Sigmoid colon (tissue), 7 donors: ENCODE results near the gene UNC5C. TPM values are rescaled to one million over a fixed set of nuclear protein-coding genes. Genes with fewer than 3 reads are reported as not detected.

ENCODE experiments used
- DNase-seq: peaks from one replicate; pipeline ENCODE4 v3.0.0-alpha.2; 2019
- H3K27ac ChIP-seq, 4 donors: fragments of 200-600 bp; sonication (generic); one replicate each; pipeline ENCODE4 v1.5.1; 2016 to 2019; ENCODE audit warnings: mild to moderate bottlenecking in 1 of 4
- H3K27me3 ChIP-seq, 3 donors: fragments of 200-600 bp; sonication (generic); one replicate each; pipeline ENCODE4 v1.5.1; 2019; ENCODE audit warnings: mild to moderate bottlenecking in 1 of 3
- H3K36me3 ChIP-seq, 4 donors: fragments of 200-600 bp; sonication (generic); one replicate each; pipeline ENCODE4 v1.5.1; 2016 to 2019
- H3K4me1 ChIP-seq, 4 donors: fragments of 200-600 bp; sonication (generic); one replicate each; pipeline ENCODE4 v1.5.1; 2017 to 2019
- H3K4me3 ChIP-seq, 4 donors: fragments of 200-600 bp; sonication (generic); one replicate each; pipeline ENCODE4 v1.5.1; 2017 to 2019; ENCODE audit warnings: mild to moderate bottlenecking in 2 of 4, moderate library complexity in 1 of 4
- H3K9me3 ChIP-seq, 4 donors: fragments of 200-600 bp in 3 of 4; sonication (generic) in 3 of 4; one replicate each; pipeline versions ENCODE4 v1.5.1 to v1.6.1; 2013 to 2019
- CTCF ChIP-seq, 4 experiments: fragments of 450-650 bp in 3 of 4; fragments of 200-600 bp in 1 of 4; IDR thresholded peaks; one replicate each; pipeline ENCODE4 v1.5.1; 2016 to 2019; ENCODE audit warnings: antibody characterized with exemption in 4 of 4, mild to moderate bottlenecking in 3 of 4, moderate library complexity in 2 of 4
- EP300 ChIP-seq, 4 donors: sonication (generic); formaldehyde crosslinking; IDR thresholded peaks; one replicate each; pipeline ENCODE4 v1.6.1; 2017; ENCODE audit warnings: antibody characterized with exemption in 4 of 4
- POLR2A ChIP-seq, 2 donors: fragments of 450-650 bp; IDR thresholded peaks; one replicate each; pipeline ENCODE4 v1.6.1; 2016; ENCODE audit warnings: antibody characterized with exemption in 2 of 2, mild to moderate bottlenecking in 2 of 2, moderate library complexity in 2 of 2
- POLR2AphosphoS5 ChIP-seq, 4 donors: sonication (generic); formaldehyde crosslinking; IDR thresholded peaks; one replicate each; pipeline ENCODE4 v1.6.1; 2017; ENCODE audit warnings: antibody characterized with exemption in 4 of 4
- WGBS, 2 donors: extraction: QIAGEN DNeasy Blood & Tissue Kit; methylation state at CpG; one replicate each; pipeline ENCODE4 v1.1.7; 2013; 5-methylcytosine and 5-hydroxymethylcytosine counted together
- intact Hi-C: fragments of 100-400 bp; cut with DNase I; formaldehyde crosslinking; loops from one replicate; pipeline ENCODE4 v1.15.1; 2023
- polyA plus RNA-seq, 3 donors: library from polyadenylated mRNA; stranded (reverse); fragments of 200-250 nt; gene quantifications; one replicate each; pipeline ENCODE4 v1.2.3, GENCODE V29; 2013
- total RNA-seq, 4 donors: library from RNA; depleted of rRNA; stranded (reverse); fragments of >200 nt; gene quantifications; one replicate each; pipeline ENCODE4 v1.1.0, GENCODE V29; 2016
- donor health status: healthy with polysubstance abuse.
- donor health status: Bipolar disorder and iron deficiency.
- donor health status: healthy.

Gene UNC5C
- total and polyA plus RNA-seq, 7 donors, result 0.60 to 3.1 (median 1.4) TPM

GRCh38 chr4:95522682-95523530 is 25.9 kb downstream of the UNC5C start:
- Histone ChIP-seq H3K9me3 (no peaks in the 10 kb centered on the region), H3K27ac (no peak overlapping the region), H3K4me1 (no peaks in the 10 kb centered on the region), H3K27me3 (no peaks in the 10 kb centered on the region), H3K36me3 (no peaks in the 10 kb centered on the region), H3K4me3 (no peak overlapping the region)
- no peak for DNase-seq
- no peak for TF ChIP-seq POLR2A (IDR thresholded peaks at IDR 0.05)
- TF ChIP-seq POLR2AphosphoS5 (IDR thresholded peaks at IDR 0.05), result no peak
- no peak for TF ChIP-seq EP300 (IDR thresholded peaks at IDR 0.05)
- TF ChIP-seq CTCF (IDR thresholded peaks at IDR 0.05), result no peak
- WGBS, 2 donors, result 69 to 87% methylated on average over 6 of the region's 6 CpGs
- intact Hi-C loops, result no loop called here

- no peaks in the 10 kb centered on the region for H3K36me3 ChIP-seq
- H3K9me3 ChIP-seq, result no peaks in the 10 kb centered on the region
- H3K27ac ChIP-seq, result no peak overlapping the region
- H3K4me3 ChIP-seq, result no peak overlapping the region
- no peaks in the 10 kb centered on the region for H3K4me1 ChIP-seq
- DNase-seq, result no peak
- no peak for TF ChIP-seq CTCF (IDR thresholded peaks at IDR 0.05)
- no peak for TF ChIP-seq EP300 (IDR thresholded peaks at IDR 0.05)
- no peak for TF ChIP-seq POLR2AphosphoS5 (IDR thresholded peaks at IDR 0.05)
- TF ChIP-seq POLR2A (IDR thresholded peaks at IDR 0.05), result no peak
- 66 to 69% methylated on average over 7 of the region's 7 CpGs for WGBS, 2 donors
- intact Hi-C loops, result no loop called here
- no peaks in the 10 kb centered on the region for H3K27me3 ChIP-seq
These were observed 31.0 kb downstream of the UNC5C start for GRCh38 chr4:95517576-95518345.

- intact Hi-C loops, result no loop called here
- 78 to 83% methylated on average over 10 of the region's 10 CpGs for WGBS, 2 donors
- H3K36me3 ChIP-seq, result no peaks in the 10 kb centered on the region
- H3K27ac ChIP-seq, result no peak overlapping the region
- no peak for DNase-seq
- TF ChIP-seq POLR2A (IDR thresholded peaks at IDR 0.05) (no peak), CTCF (IDR thresholded peaks at IDR 0.05) (no peak)
- no peaks in the 10 kb centered on the region for H3K4me1 ChIP-seq
- H3K27me3 ChIP-seq, result no peaks in the 10 kb centered on the region
- H3K4me3 ChIP-seq, result no peak overlapping the region
- no peaks in the 10 kb centered on the region for H3K9me3 ChIP-seq
These were observed 32.2 kb downstream of the UNC5C start for GRCh38 chr4:95516528-95517017.

GRCh38 chr4:95515589-95515988 is 33.2 kb downstream of the UNC5C start:
- WGBS, 2 donors, result 55 to 73% methylated on average over 1 of the region's 1 CpG
- H3K27ac ChIP-seq, result no peak overlapping the region
- no peaks in the 10 kb centered on the region for H3K4me1 ChIP-seq
- no peaks in the 10 kb centered on the region for H3K36me3 ChIP-seq
- intact Hi-C loops, result no loop called here
- no peaks in the 10 kb centered on the region for H3K27me3 ChIP-seq
- no peaks in the 10 kb centered on the region for H3K9me3 ChIP-seq
- DNase-seq, result no peak
- TF ChIP-seq POLR2AphosphoS5 (IDR thresholded peaks at IDR 0.05) (no peak), CTCF (IDR thresholded peaks at IDR 0.05) (no peak), EP300 (IDR thresholded peaks at IDR 0.05) (no peak), POLR2A (IDR thresholded peaks at IDR 0.05) (no peak)
- no peak overlapping the region for H3K4me3 ChIP-seq
